Body of pancreas (tissue), 4 donors: Measurements from ENCODE around the gene SRP54.

Experiments
- CTCF ChIP-seq, 7 experiments: fragments of 450-650 bp in 4 of 7; fragments of 200-600 bp in 3 of 7; sonication (generic) in 3 of 7; IDR thresholded peaks; one replicate each; pipeline ENCODE4 v1.5.1; 2016 to 2019; ENCODE audit warnings: antibody characterized with exemption in 7 of 7
- POLR2A ChIP-seq, 3 donors: fragments of 450-650 bp; IDR thresholded peaks; one replicate each; pipeline ENCODE4 v1.6.1; 2016; ENCODE audit warnings: antibody characterized with exemption in 3 of 3, mild to moderate bottlenecking in 2 of 3

GRCh38 chr14:35004839-35005238 lies 22.0 kb downstream of the SRP54 start:
- TF ChIP-seq CTCF (IDR thresholded peaks at IDR 0.05) (no peak), POLR2A (IDR thresholded peaks at IDR 0.05) (no peak)
